ENCODE measurements around the gene MRPL52.

DNA sequence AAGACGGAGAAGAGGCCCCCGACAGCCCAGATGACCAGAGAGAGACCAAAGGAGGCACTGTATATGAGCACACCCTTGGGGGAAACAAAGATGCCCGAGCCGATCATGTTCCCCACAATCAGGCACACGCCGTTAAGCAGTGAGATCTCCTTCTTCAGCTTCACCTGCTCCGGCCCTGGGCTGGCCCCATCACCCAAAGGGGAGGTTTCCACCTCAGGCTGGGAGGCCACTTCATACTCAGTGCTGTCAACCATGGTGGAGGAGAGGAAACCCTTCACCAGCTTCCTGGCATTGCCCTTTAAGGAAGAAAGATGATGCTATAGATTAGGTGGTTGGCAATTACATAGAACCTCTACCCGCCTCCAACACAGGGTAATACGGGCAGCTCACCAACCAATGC lies 16.5 kb upstream of the MRPL52 start:
- TF ChIP-seq, protein P1, sequence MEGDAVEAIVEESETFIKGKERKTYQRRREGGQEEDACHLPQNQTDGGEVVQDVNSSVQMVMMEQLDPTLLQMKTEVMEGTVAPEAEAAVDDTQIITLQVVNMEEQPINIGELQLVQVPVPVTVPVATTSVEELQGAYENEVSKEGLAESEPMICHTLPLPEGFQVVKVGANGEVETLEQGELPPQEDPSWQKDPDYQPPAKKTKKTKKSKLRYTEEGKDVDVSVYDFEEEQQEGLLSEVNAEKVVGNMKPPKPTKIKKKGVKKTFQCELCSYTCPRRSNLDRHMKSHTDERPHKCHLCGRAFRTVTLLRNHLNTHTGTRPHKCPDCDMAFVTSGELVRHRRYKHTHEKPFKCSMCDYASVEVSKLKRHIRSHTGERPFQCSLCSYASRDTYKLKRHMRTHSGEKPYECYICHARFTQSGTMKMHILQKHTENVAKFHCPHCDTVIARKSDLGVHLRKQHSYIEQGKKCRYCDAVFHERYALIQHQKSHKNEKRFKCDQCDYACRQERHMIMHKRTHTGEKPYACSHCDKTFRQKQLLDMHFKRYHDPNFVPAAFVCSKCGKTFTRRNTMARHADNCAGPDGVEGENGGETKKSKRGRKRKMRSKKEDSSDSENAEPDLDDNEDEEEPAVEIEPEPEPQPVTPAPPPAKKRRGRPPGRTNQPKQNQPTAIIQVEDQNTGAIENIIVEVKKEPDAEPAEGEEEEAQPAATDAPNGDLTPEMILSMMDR (IDR thresholded peaks at IDR 0.05; ENCODE audit: insufficient read depth, low read length, poor library complexity, severe bottlenecking): no peak
- no peak for TF ChIP-seq EZH2phosphoT487 (conservative IDR thresholded peaks at IDR 0.05; ENCODE audit: low read length)

Measured in SU-DHL-6 (cell line).